HEK293 (cell line): ENCODE data around the gene CCDC85B.

Source experiments
- CTCF ChIA-PET: fragments of 350-600 bp; formaldehyde crosslinking; extraction: SDS; loops from one replicate; lab custom pipeline; 2021; ENCODE audit warnings: antibody characterized with exemption; lab: Yijun Ruan, JAX
- POLR2A ChIA-PET: fragments of 300-600 bp; formaldehyde crosslinking; extraction: SDS; loops from one replicate; lab custom pipeline; 2020; ENCODE audit warnings: antibody characterized with exemption, inconsistent platforms; lab: Yijun Ruan, JAX
- H3K27ac ChIP-seq: fragments of 200-500 bp; sonication (Bioruptor generic); 2 replicates; pipeline ENCODE4 v1.5.1; 2014; ENCODE audit warnings: low read depth, low read length, control low read depth, inconsistent platforms; ENCODE audit errors: extremely low read depth
- H3K36me3 ChIP-seq, 2 experiments: fragments of 200-500 bp in 1 of 2; sonication (Bioruptor generic) in 1 of 2; 1 replicate in 1 of 2; 2 replicates in 1 of 2; pipeline ENCODE4 v1.5.1; 2014 to 2017; ENCODE audit warnings: inconsistent platforms in 2 of 2, low read length in 2 of 2; ENCODE audit not compliant: control insufficient read depth in 2 of 2, insufficient read depth in 1 of 2
- H3K4me1 ChIP-seq: fragments of 200-500 bp; sonication (Bioruptor generic); 2 replicates; pipeline ENCODE4 v1.5.1; 2014; ENCODE audit warnings: mild to moderate bottlenecking, low read length, inconsistent platforms; ENCODE audit not compliant: control insufficient read depth, insufficient read depth
- H3K4me3 ChIP-seq: 2 replicates; pipeline ENCODE4 v1.5.1; 2011; ENCODE audit warnings: low read depth, mild to moderate bottlenecking, control low read depth, low read length, moderate library complexity
- H3K9me3 ChIP-seq: fragments of 200-500 bp; sonication (Bioruptor generic); 2 replicates; pipeline ENCODE4 v1.5.1; 2014; ENCODE audit warnings: low read depth, low read length, inconsistent platforms; ENCODE audit not compliant: control insufficient read depth, insufficient read depth
- BCL6B ChIP-seq: fragments of 450-650 bp; formaldehyde crosslinking; IDR thresholded peaks from 2 replicates; pipeline ENCODE4 v1.5.1; 2017; ENCODE audit warnings: missing biosample characterization, missing genetic modification characterization
- GLIS1 ChIP-seq: fragments of 450-650 bp; formaldehyde crosslinking; IDR thresholded peaks from 2 replicates; pipeline ENCODE4 v1.5.1; 2016; ENCODE audit warnings: missing biosample characterization, missing genetic modification characterization
- KLF10 ChIP-seq: fragments of 450-650 bp; IDR thresholded peaks from 2 replicates; pipeline ENCODE4 v1.5.1; 2018; ENCODE audit warnings: missing biosample characterization, mild to moderate bottlenecking, missing genetic modification characterization
- KLF8 ChIP-seq: fragments of 450-650 bp; formaldehyde crosslinking; IDR thresholded peaks from 2 replicates; pipeline ENCODE4 v1.5.1; 2016; ENCODE audit warnings: missing biosample characterization, missing genetic modification characterization
- MZF1 ChIP-seq: fragments of 450-650 bp; formaldehyde crosslinking; IDR thresholded peaks from 2 replicates; pipeline ENCODE4 v1.5.1; 2017; ENCODE audit warnings: missing biosample characterization, missing genetic modification characterization, borderline replicate concordance
- PRDM1 ChIP-seq: fragments of 450-650 bp; formaldehyde crosslinking; IDR thresholded peaks from 2 replicates; pipeline ENCODE4; 2016; ENCODE audit warnings: missing biosample characterization, missing genetic modification characterization
- PRDM6 ChIP-seq: fragments of 450-650 bp; formaldehyde crosslinking; IDR thresholded peaks from 2 replicates; pipeline ENCODE4 v1.5.1; 2017; ENCODE audit warnings: missing biosample characterization, missing genetic modification characterization
- ZNF114 ChIP-seq: fragments of 450-650 bp; formaldehyde crosslinking; IDR thresholded peaks from 2 replicates; pipeline ENCODE4 v1.5.0; 2017; ENCODE audit warnings: missing biosample characterization, missing genetic modification characterization
- ZNF174 ChIP-seq: fragments of 450-650 bp; formaldehyde crosslinking; IDR thresholded peaks from 2 replicates; pipeline ENCODE4 v1.5.0; 2017; ENCODE audit warnings: missing biosample characterization, mild to moderate bottlenecking, missing genetic modification characterization
- ZNF202 ChIP-seq: fragments of 450-650 bp; formaldehyde crosslinking; IDR thresholded peaks from 2 replicates; pipeline ENCODE4 v1.5.1; 2016; ENCODE audit warnings: missing biosample characterization, missing genetic modification characterization, borderline replicate concordance
- ZNF223 ChIP-seq: fragments of 450-650 bp; formaldehyde crosslinking; IDR thresholded peaks from 2 replicates; pipeline ENCODE4 v1.5.1; 2016; ENCODE audit warnings: missing biosample characterization, missing genetic modification characterization
- ZNF366 ChIP-seq: fragments of 450-650 bp; formaldehyde crosslinking; conservative IDR thresholded peaks from 2 replicates; pipeline ENCODE4 v1.5.1; 2016; ENCODE audit warnings: missing biosample characterization, missing genetic modification characterization
- ZNF391 ChIP-seq: fragments of 450-650 bp; formaldehyde crosslinking; IDR thresholded peaks from 2 replicates; pipeline ENCODE4 v1.5.1; 2016; ENCODE audit warnings: low read depth, missing biosample characterization, missing genetic modification characterization, borderline replicate concordance
- ZNF488 ChIP-seq: fragments of 450-650 bp; formaldehyde crosslinking; IDR thresholded peaks from 2 replicates; pipeline ENCODE4 v1.5.1; 2016; ENCODE audit warnings: missing biosample characterization, missing genetic modification characterization
- ZNF600 ChIP-seq: fragments of 450-650 bp; formaldehyde crosslinking; IDR thresholded peaks from 2 replicates; pipeline ENCODE4 v1.5.1; 2016; ENCODE audit warnings: missing biosample characterization, missing genetic modification characterization
- ZNF624 ChIP-seq: fragments of 450-650 bp; formaldehyde crosslinking; IDR thresholded peaks from 2 replicates; pipeline ENCODE4 v1.5.1; 2017; ENCODE audit warnings: missing biosample characterization, missing genetic modification characterization
- ZNF639 ChIP-seq: fragments of 450-650 bp; formaldehyde crosslinking; IDR thresholded peaks from 2 replicates; pipeline ENCODE4 v1.5.1; 2016; ENCODE audit warnings: missing biosample characterization, missing genetic modification characterization
- ZNF692 ChIP-seq: fragments of 450-650 bp; formaldehyde crosslinking; IDR thresholded peaks from 2 replicates; pipeline ENCODE4 v1.5.1; 2016; ENCODE audit warnings: missing biosample characterization, missing genetic modification characterization
- ZNF76 ChIP-seq: fragments of 450-650 bp; formaldehyde crosslinking; IDR thresholded peaks from 2 replicates; pipeline ENCODE4; 2016; ENCODE audit warnings: low read depth, missing biosample characterization, missing genetic modification characterization, borderline replicate concordance
- ZNF792 ChIP-seq: fragments of 450-650 bp; formaldehyde crosslinking; IDR thresholded peaks from 2 replicates; pipeline ENCODE4 v1.5.1; 2016; ENCODE audit warnings: missing biosample characterization, missing genetic modification characterization

CCDC85B gene

GRCh38 chr11:65896034-65896999, 5.8 kb downstream of the CCDC85B start:
- Histone ChIP-seq H3K36me3 (peaks cover 0 to 3% of the 10 kb centered on the region in 2 experiments; a peak in 1 of 3 replicates), H3K9me3 (no peaks in the 10 kb centered on the region), H3K4me3 (no peak overlapping the region), H3K4me1 (no peaks in the 10 kb centered on the region), H3K27ac (no peak overlapping the region)
- POLR2A ChIA-PET: interaction anchor here (1.0 kb wide), 1 partner anchor 15 kb away, joined by 3 read pairs; no protein-coding TSS in a partner anchor
- CTCF ChIA-PET: interaction anchor here (0.5 to 3.5 kb wide), 7 partner anchors 8 to 97 kb away, joined by 3 to 36 read pairs (median 3); partner anchors contain the start of genes CCDC85B, FIBP and MUS81
- no peak for TF ChIP-seq ZNF692
- no peak for TF ChIP-seq ZNF488 (tag by site-specific recombination)
- TF ChIP-seq ZNF639 (tag by site-specific recombination): no peak
- no peak for TF ChIP-seq ZNF174 (tag by site-specific recombination)
- TF ChIP-seq ZNF76 (tag by site-specific recombination): no peak
- no peak for TF ChIP-seq ZNF624 (tag by site-specific recombination)
- TF ChIP-seq ZNF114: no peak
- no peak for TF ChIP-seq ZNF391 (tag by site-specific recombination)
- no peak for TF ChIP-seq KLF8 (tag by site-specific recombination)
- no peak for TF ChIP-seq GLIS1
- TF ChIP-seq MZF1 (tag by site-specific recombination): no peak
- no peak for TF ChIP-seq ZNF223
- TF ChIP-seq BCL6B: no peak
- no peak for TF ChIP-seq ZNF202 (tag by site-specific recombination)
- TF ChIP-seq ZNF600 (tag by site-specific recombination): no peak
- no peak for TF ChIP-seq PRDM6 (tag by site-specific recombination)
- TF ChIP-seq KLF10 (tag by site-specific recombination): no peak
- TF ChIP-seq PRDM1 (tag by site-specific recombination): no peak
- no peak for TF ChIP-seq ZNF366 (tag by site-specific recombination)
- TF ChIP-seq ZNF792 (tag by site-specific recombination): no peak
